DMS153 treated with DMSO at 0.1 percent for 48 hours (cell line): Measurements from ENCODE around the gene EPN1.

Experiments
- DNase-seq: peaks from one replicate; lab custom pipeline; 2025; ENCODE audit not compliant: unreplicated experiment; lab: John Stamatoyannopoulos, UW

Gene EPN1

DNA sequence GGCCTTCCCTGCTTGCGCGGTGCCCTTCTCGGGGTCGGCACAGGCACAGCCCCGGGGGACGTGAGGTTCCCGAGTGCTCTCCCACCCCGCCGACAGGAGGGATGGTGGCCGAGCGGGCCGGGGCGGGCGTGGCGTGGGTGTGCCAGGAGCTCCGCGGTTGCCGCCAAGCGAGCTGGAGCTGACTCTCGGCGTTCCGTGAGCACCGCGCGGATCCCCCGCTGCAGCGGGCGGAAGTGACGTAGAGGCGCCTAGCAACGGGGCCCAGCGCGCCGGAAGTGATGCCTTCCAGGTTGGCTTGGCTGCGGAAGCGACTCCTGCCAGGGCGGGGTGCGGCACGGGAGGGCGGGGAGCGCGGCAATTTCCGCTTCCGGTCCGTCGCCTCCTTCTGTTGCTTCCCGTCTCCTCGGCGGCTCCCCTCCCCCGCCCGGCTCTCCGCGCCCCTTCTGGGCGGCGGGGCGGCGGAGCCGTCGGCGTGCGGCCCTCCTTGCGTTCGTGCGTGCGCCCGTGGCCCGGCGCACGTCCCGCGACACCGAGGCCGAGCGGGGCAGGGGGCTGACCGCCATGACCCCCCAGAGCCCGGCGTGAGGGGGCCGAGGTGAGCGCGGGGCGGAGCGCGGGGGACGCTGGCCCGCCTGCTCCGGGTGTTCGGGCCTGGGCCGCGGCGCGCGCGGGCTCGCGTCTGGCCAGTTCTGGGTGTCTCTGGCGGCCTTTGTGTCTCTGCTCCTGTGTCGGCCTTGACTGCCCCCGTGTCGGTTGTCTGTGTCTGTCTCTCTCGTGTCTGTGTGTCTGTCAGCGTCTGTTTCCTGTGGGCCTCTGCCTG is at the start of gene EPN1:
Gene EPN1 (plus strand): TSS at position 386 of the 820 bp plus-strand sequence. CDS start 3,402 bp downstream, outside the sequence.
- peak; percentile 78 for DNase-seq

DNA sequence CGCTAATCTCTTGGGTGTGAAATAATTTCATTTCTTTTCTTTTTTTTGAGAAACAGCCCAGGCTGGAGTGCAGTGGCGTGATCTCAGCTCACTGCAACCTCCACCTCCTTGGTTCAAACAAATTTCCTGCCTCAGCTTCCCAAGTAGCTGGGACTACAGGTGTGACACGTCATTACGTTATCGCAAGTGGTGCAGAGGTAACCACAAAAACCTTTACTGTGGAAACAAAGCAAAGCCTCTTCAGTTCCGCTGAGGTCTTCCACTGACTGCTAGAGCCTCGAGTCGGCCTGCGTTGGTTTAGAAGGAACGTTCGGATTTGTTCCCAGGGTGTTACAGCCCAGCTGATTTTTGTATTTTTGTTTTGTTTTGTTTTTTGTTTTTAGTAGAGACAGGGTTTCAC is 48.7 kb upstream of the EPN1 start:
- DNase-seq = no peak

DNA sequence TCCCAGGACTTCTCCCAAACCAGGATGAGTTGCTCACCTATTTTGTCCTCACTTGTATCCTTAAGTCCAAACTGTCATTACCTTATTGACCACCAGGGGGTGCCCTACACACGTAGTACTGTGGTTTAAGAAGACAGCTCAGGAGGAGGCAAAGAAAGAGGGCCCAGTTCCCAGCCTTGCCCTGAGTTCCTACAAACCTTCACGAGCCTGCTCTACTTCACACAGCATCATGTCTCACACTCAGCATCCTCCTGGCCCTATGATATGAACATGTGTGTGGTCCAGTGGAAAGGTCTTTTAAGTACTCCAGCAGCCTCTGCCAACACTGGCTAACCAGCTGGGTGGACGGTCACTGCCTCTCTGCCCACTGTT is 42.6 kb upstream of the EPN1 start:
- peak; percentile 68 for DNase-seq

DNA sequence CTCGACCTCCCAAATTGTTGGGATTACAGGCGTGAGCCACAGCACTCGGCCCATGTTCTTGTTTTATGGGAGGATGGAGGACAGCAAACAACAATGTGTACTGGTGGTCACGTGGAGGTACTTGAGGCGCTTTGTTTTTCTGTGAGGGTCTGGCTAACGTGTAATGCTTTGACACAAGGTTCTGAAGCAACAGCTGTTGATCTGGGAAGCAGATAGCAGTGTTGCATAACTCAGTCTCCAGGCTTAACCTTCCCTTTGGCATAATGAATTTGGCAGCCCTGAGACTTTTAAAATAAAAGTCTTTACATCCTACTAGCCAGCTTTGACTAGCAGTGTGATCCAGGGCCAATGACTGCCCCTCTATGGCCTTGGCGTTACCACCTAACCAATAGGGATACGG is 41.2 kb upstream of the EPN1 start:
- DNase-seq = no peak

DNA sequence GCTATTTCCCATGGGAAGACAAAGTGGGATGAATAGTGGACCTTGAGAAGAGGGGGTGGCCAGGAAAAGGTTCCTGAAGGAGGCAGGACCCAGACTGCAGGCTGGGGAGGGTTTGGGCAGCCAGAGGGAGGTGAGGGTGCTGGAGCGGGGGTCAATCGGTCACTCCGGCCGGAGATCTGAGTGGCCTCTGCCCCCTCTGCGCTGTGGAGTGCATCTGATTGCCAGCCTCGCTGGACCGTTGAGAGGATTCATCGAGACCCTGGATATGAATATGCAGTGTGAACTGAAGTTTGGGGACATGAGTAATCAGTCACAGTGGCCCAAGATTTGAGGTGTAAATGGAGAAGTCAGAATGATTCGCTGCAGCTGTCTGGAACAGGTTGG is 39.7 kb upstream of the EPN1 start:
- DNase-seq = no peak

DNA sequence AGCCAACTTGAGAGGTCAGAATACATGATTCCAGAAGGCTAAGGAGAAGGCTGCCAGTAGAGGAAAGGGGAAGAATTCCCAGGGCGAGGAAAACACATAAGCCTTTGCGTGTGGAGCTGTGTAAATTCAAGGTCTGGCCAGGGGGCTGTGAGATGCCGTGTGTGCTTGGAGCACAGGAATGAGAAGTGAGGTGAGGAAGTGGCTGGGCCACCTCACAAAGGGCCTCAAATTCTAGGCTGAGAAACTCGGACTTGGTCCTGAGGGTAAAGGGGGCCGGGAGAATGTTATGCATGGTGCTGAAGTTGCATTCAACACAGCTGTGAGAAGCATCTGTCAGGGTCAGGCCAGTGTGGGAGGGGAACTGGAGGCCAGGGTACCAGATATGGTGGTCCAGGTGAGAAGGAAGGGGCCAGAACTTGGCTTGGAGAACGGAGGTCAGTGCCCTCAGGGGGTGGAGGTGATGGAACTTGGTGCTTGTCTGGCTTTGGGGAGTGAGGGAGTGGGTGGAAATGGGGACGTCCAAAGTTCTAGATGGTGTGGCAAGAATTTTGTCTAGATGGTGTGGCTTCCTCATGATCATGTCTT is 39.1 kb upstream of the EPN1 start:
- DNase-seq = no peak

DNA sequence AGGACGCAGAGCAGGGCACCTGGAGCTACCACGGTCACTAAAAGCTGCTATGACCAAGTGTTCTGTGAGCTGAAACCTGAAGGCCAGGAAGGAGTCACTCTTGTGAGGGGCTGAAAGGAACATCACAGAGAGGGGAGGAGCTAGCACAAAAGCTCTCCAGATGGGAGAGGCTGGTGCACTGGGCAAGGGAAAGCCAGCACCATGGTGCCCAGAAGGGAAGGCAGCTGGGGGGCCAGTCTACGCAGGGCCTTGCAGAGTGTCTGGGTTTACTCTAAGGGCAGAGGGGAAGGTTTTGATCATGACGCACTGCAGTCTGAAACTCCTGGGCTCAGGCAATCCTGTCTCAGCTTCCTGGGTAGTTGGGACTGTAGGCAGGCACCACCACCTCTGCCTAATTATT is 38.3 kb upstream of the EPN1 start:
- no peak for DNase-seq

DNA sequence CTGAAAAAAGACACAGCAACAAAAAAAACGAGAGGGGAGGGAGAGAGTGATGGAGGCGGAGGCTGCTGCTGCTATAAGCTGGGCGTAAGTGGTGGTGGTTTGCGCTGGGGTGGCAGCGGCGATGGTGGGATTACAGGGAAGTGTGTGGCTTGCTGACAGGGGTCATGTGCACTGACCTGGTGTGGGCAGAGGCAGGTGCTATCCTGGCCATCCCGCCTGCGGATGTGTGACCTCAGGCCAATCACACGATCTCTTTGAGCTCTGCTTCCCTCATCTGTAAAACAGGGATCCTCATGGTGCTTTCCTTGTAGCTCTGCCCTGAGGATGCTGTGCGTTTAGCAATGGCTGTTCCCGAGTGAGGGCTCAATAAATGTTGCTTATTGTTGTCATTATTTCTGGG is 37.5 kb upstream of the EPN1 start:
- no peak for DNase-seq

DNA sequence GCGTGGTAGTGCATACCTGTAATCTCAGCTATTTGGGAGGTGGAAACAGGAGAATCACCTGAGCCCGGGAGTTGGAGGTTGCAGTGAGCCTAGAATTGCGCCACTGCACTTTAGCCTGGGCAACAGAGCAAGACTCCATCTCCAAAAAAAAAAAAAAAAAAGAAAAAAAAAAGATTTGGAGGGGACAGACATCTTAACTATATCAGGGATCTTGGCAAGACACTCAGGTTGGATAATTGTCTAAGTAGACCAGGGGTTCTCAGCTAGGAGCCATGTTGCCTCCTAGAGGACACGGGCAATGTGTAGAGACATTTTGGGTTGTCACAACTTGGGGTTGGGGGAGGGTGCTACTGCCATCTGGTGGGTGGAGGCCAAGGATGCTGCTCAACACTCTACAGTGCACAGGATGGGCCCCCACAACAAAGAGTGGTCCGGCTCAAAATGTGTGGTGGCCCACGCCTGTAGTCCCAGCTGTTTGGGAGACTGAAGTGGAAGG is 36.1 kb upstream of the EPN1 start:
- no peak for DNase-seq

DNA sequence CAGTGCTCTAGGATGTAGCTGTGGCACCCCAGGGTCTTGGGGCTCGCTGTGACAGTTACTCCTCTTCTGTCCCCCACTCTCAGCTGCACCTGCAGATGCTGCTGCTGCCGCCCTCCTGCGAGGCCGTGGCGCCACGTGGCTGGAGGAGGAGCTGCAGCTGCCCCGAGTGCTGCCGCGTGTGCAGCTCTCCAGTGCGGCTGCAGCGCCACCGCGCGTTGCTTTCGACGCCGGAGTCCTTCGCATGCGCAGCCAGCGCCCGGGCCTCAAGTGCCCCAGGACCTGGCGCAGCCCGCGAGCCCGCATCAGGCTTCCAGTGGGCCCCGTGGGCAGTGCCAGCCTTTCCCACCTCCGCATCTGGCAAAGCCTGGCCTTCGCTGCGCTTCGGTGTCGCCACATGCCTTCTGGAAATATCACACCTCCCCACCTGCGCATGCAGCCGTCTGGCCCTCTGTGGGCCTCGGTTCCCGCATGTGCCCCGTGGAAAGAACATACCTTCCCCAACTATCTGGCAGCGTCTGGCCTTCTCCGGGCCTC is 34.9 kb upstream of the EPN1 start:
- DNase-seq = peak; percentile 44

DNA sequence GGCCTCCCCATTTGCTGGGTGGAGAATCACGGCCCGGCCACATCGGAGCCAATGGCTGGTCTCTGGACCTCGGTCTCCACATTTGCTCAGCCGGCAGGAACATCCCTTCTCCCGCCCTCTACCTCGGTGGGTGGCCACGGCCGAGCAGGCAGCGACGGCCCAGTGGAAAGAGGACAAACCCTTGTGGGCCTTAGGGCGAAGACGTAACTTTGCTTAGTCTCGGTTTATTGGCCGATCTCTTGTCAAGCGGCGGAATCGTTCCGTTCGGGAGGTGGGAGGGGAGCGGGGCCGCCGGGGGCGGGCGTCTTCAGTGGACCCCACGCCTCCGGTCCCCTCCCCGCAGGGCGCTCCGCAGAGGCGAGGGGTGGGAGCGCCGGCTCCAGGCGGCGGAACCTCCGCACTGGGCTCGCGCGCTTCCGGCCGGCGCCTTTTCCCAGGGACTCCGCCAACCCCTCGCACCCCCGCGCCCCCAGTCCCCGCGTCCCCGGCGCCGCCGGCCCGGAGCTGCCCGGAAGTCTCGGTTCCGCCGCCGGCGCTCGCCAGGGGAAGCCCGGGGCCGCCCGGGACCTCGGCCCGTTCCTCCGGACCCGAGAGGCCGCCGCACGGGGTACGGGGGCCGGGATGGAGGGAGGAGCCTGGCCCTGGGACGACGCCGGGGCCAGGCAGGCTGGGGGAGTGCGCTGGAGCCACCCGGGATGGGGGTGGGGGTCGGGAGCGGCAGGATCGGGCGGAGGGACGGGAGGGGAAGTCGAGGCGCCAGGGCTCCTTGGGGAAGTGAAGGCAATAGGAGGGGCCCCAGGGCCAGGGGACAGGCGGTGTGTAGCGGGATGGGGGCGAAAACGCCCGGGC is 34.2 kb upstream of the EPN1 start, which contains the start of gene ZNF580:
Gene ZNF580 (plus strand): TSS at position 426 of the 849 bp plus-strand sequence. CDS start 1,507 bp downstream, outside the sequence.
- DNase-seq = peak; percentile 39

DNA sequence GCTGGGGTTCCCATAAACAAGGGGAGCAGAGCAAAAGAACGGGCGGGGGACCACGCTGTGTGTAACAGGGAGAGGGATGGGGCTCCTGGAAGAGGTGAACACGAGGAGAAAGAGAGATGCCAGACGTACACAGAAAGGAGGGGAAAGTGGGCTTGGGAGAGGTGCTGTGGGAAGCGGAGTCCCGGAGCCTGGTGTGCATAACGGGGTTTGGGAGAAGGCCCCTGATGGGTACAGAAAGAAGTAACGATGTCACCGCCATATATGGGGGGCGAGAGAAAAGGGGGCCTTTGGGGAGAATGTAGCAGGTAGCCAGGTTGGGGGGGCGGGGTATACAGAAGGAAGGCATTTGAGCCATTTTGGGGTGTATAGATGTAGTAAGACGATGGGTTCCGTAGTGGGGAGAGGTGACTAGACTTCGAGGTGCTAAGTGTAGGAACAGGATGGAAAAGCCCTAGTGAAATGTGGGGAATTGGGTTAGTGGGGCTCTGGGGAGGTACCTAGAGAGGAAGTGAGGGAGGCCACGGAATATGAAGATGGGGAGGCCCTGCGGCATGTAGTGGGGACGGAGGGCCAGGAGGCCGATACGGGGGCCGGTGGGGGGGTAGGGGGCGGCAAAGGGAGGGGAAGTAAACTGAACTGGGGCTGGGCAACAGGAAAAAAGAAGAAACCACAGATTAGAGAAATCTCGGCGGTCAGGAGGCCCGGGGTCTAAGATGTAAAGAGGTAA is 33.4 kb upstream of the EPN1 start:
- DNase-seq = no peak

DNA sequence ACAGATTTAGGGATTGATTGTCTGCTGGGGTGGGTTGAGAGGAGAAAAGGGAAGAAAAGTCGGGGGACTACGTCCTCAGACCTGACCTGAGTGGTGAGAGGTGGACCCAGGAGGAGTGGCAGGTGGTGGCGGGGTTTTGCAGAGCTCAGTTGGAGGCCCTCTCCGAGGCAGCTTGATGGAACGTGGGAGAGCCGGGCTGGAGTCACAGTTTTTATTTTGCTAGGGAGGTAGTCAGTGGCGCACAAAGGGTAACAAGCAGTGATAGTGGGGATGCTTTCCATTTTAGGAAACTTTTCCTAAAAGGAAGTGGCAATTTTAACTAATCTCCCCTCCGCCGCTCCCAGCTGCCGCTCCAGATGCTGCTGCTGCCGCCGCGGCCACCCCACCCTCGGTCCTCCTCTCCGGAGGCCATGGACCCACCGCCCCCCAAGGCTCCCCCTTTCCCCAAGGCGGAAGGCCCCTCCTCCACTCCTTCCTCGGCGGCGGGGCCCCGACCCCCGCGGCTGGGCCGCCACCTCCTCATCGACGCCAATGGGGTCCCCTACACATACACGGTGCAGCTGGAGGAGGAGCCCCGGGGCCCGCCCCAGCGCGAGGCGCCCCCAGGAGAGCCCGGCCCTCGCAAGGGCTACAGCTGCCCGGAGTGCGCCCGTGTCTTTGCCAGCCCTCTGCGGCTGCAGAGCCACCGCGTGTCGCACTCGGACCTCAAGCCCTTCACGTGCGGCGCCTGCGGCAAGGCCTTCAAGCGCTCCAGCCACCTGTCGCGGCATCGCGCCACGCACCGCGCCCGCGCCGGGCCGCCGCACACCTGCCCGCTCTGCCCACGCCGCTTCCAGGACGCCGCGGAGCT is 32.6 kb upstream of the EPN1 start:
- DNase-seq = no peak

DNA sequence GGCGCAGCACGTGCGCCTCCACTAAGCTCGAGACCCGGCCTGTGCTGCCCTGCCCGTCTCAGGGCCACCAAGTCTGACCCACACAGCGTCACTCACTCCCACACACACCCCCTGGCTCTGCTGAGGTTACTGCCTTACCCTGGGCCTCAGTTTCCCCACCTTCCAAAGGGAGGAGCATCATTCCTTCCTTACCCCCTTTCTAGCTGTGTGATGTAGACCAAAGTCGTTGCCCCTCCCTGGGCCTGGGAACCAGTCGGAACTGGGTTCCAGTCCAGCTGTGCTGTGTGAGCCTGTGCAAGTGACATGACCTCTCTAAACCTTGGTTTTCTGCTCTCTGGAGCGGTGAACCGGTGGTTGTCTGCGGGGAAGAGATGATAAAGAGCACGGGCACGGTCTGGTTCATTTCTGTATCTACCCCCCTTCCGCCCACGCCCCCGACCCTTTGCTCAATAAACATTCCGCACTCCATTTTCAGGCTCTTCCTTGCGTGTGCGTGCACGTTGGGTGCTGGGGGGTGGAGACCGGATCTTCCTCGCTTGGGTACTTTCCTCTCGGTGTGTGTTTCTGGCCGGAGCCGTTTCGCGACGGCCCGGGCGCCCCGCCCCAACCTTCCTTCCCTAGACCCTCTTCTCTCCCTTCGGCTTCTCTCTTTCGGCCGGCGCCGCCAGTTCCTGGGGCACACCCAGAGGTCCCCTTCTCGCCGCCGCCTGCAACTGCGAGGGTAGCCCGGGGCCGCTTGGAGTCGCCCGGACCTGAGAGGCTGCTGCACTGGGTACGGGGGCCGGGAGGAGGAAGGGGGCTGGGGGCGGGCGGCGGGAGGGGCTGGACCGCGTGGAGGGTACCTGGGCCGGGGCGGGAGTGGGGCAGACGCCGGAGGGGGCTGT is 31.8 kb upstream of the EPN1 start, which contains the start of gene ZNF581:
Gene ZNF581 (plus strand): TSS at position 647 of the 884 bp plus-strand sequence. CDS start 923 bp downstream, outside the sequence.
- peak; percentile 51 for DNase-seq

DNA sequence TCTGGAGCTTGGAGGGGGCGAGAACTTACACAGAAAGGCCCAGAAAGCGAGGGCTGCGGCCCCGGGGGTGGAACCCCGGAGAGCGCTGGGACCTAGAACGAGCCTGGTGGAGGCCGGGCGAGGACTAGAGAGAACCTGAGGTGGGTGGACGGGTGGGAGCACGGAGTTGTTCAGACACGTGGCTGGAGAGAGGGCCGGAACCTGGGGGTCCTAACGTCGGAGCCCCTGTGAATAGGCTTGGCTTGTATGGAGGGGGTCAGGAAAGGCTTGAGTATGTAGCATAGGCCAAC is 31.2 kb upstream of the EPN1 start:
- no peak for DNase-seq

DNA sequence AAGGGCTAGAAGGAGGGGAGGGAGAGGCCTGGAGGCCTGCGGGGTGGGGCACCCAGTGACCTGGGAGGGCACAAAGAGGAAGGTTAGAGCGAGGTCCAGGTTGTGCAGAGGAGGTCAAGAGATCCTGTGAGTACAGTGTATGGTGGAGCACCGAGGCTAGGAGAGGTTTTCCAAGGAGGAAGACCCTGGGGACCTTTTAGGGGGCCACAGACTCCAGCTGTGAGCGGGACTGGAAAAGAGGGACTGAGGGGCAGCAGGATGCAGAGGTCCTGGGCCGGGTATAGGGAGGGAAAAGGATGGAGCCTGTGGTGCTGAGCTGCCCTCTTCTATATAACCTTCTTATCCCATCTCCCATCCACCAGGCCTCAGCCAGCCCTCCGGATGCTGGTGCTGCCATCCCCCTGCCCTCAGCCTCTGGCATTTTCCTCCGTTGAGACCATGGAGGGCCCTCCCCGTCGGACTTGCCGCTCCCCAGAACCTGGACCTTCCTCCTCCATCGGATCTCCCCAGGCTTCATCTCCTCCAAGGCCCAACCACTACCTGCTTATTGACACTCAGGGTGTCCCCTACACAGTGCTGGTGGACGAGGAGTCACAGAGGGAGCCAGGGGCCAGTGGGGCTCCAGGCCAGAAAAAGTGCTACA is 30.7 kb upstream of the EPN1 start:
- DNase-seq = no peak

DNA sequence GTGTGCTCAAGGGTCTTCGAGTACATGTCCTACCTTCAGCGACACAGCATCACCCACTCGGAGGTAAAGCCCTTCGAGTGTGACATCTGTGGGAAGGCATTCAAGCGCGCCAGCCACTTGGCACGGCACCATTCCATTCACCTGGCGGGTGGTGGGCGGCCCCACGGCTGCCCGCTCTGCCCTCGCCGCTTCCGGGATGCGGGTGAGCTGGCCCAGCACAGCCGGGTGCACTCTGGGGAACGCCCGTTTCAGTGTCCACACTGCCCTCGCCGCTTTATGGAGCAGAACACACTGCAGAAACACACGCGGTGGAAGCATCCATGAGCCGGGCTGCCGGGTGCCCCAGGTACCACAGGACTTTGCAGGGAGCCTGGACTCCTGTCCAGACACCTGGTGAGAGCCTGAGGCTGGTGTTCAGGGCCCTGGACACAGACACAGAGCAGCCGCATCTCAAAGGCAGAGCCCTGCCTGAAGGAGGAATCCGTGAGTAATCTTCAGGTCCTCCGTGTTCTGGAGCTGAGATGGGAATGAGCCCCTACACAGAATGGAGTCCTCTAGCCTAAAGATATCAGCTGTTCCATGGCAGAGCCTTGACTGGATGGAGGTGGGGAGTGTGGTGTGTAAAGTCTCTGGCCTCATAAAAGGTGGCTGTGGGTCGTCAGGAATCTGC is 30.0 kb upstream of the EPN1 start:
- DNase-seq = no peak

DNA sequence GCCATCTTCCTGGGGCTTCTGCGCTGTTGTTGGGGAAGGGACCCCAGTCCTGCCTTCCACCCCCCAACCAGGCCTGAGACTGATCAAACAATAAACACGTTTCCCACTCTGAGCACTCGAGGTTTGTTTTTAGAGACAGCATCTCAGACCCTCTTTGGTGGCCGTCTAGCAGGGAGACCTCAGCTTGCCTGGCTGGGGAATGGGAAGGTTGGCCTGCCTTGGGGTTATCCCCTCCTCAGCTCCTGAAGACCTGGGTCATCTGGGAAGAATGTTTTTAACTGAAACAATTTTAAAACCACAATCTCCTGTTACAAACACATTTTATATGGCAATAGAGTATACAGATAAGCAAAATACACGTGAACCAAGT is 29.5 kb upstream of the EPN1 start:
- no peak for DNase-seq
